K562 (cell line): ENCODE measurements around the gene CYTH1. TPM values are rescaled to one million over a fixed set of nuclear protein-coding genes. Genes with fewer than 3 reads are reported as not detected.

Source experiments
- ATAC-seq: fragments of 200-7000 bp; cut with Tn5 transposase; 3 replicates; pipeline ENCODE4 v1.9.1; 2020; ENCODE audit warnings: moderate library complexity
- BruUV-seq: library from RNA; stranded (reverse); fragments of 400-500 nt; replicated peaks from 2 replicates; lab custom pipeline; 2021; lab: Mats Ljungman, UMichigan
- CTCF ChIA-PET: fragments of 300-600 bp; formaldehyde crosslinking; extraction: SDS; loops from one replicate; lab custom pipeline; 2021; ENCODE audit warnings: low intra/inter-chr PET ratio; lab: Yijun Ruan, JAX
- POLR2A ChIA-PET: fragments of 300-600, 350-650 bp; sonication (Branson Sonifier 250); formaldehyde crosslinking; extraction: SDS; loops from one replicate; lab custom pipeline; 2021; ENCODE audit warnings: antibody characterized with exemption, inconsistent platforms; lab: Yijun Ruan, JAX
- DNase-seq, 4 experiments: peaks; one replicate each; pipeline versions ENCODE4 v3.0.0 to v3.0.0-alpha.2; 2011 to 2018; ENCODE audit warnings: low spot score in 3 of 4, mixed read lengths in 3 of 4; ENCODE audit errors: extremely low read depth in 1 of 4
- FAIRE-seq: peaks from 2 replicates; lab custom pipeline; 2011; peaks lifted over from hg19 to GRCh38; lab: Jason Lieb, UNC
- H2AFZ ChIP-seq: 2 replicates; pipeline ENCODE4 v1.6.0; 2011; ENCODE audit warnings: low read depth, low read length, control low read depth, inconsistent platforms
- H3K27ac ChIP-seq: fragments of 200-600 bp; 3 replicates; pipeline ENCODE4 v1.8.0; 2011; ENCODE audit warnings: low read depth, mild to moderate bottlenecking, control low read depth, inconsistent platforms, low read length, moderate library complexity, mixed read lengths; ENCODE audit errors: extremely low read depth
- H3K27me3 ChIP-seq, 2 experiments: fragments of 300-600 bp in 1 of 2; 2 replicates in 1 of 2; 3 replicates in 1 of 2; pipeline versions ENCODE4 v1.6.0 to v1.8.0; 2011; ENCODE audit warnings: inconsistent platforms in 2 of 2, low read length in 2 of 2, mild to moderate bottlenecking in 1 of 2, mixed read lengths in 1 of 2, moderate library complexity in 1 of 2; ENCODE audit not compliant: control insufficient read depth in 2 of 2, insufficient read depth in 2 of 2
- H3K36me3 ChIP-seq: fragments of 300-600 bp; 3 replicates; pipeline ENCODE4 v1.8.0; 2011; ENCODE audit warnings: mild to moderate bottlenecking, low read length, inconsistent platforms; ENCODE audit not compliant: control insufficient read depth, insufficient read depth
- H3K4me1 ChIP-seq, 2 experiments: fragments of 200-600 bp in 1 of 2; replicated peaks in 1 of 2; 2 replicates in 1 of 2; 3 replicates in 1 of 2; pipeline versions ENCODE4 v1.5.1 to v1.8.0; 2011; ENCODE audit warnings: inconsistent platforms in 2 of 2, low read length in 2 of 2, mild to moderate bottlenecking in 1 of 2, mixed read lengths in 1 of 2, moderate library complexity in 1 of 2; ENCODE audit not compliant: control insufficient read depth in 2 of 2, insufficient read depth in 2 of 2
- H3K4me2 ChIP-seq: 2 replicates; pipeline ENCODE4 v1.6.1; 2011; ENCODE audit warnings: low read length, control low read depth, inconsistent platforms, mixed read lengths; ENCODE audit not compliant: insufficient read depth
- H3K4me3 ChIP-seq: fragments of 200-600 bp; sonication (generic), shearing (Covaris generic); 2 replicates; pipeline ENCODE4 v1.5.1; 2016; ENCODE audit warnings: control low read depth, inconsistent platforms
- H3K79me2 ChIP-seq: fragments of 200-600 bp; 3 replicates; pipeline ENCODE4 v1.8.0; 2011; ENCODE audit warnings: low read length, inconsistent platforms; ENCODE audit not compliant: control insufficient read depth, insufficient read depth
- H3K9ac ChIP-seq, 2 experiments: 2 replicates each; pipeline versions ENCODE4 v1.6.0 to v1.6.1; 2011; ENCODE audit warnings: low read depth in 2 of 2, low read length in 2 of 2, control low read depth in 1 of 2, inconsistent platforms in 1 of 2, mild to moderate bottlenecking in 1 of 2, mixed read lengths in 1 of 2; ENCODE audit not compliant: insufficient read depth in 1 of 2
- H3K9me1 ChIP-seq: one replicate; pipeline ENCODE4 v1.6.0; 2011; ENCODE audit warnings: inconsistent platforms, mild to moderate bottlenecking, low read length, moderate library complexity; ENCODE audit not compliant: control insufficient read depth, insufficient read depth
- H3K9me3 ChIP-seq: replicated peaks from 2 replicates; pipeline ENCODE4 v1.5.1; 2011; ENCODE audit warnings: low read depth, low read length, inconsistent platforms; ENCODE audit not compliant: control insufficient read depth, insufficient read depth
- H4K20me1 ChIP-seq: replicated peaks from 2 replicates; pipeline ENCODE4 v1.6.1; 2011; ENCODE audit warnings: low read length, inconsistent platforms, mixed read lengths; ENCODE audit not compliant: control insufficient read depth, insufficient read depth
- BRCA1 ChIP-seq, 2 experiments: fragments of 450-650 bp in 1 of 2; sonication (generic) in 1 of 2; formaldehyde crosslinking in 1 of 2; IDR thresholded peaks; 2 replicates each; pipeline versions ENCODE4 v1.5.0 to v1.6.1; 2017 to 2020; ENCODE audit warnings: mild to moderate bottlenecking in 1 of 2, missing genetic modification reagents in 1 of 2
- CC2D1A ChIP-seq: fragments of 450-650 bp; IDR thresholded peaks from 2 replicates; pipeline ENCODE4 v1.6.1; 2017; ENCODE audit warnings: mild to moderate bottlenecking
- KAT2B ChIP-seq: IDR thresholded peaks from one replicate; pipeline ENCODE4 v1.6.1; 2012; ENCODE audit warnings: low read depth, mild to moderate bottlenecking, control low read depth, inconsistent platforms, low read length, moderate library complexity
- KDM4B ChIP-seq, 2 experiments: fragments of 450-650 bp in 1 of 2; sonication (generic) in 1 of 2; IDR thresholded peaks; 2 replicates each; pipeline ENCODE4 v1.6.1; 2016 to 2017; ENCODE audit warnings: borderline replicate concordance in 2 of 2, antibody characterized with exemption in 1 of 2, low read depth in 1 of 2, mild to moderate bottlenecking in 1 of 2
- LEF1 ChIP-seq: fragments of 450-650 bp; IDR thresholded peaks from 2 replicates; pipeline ENCODE4 v1.6.1; 2016; ENCODE audit warnings: mild to moderate bottlenecking
- MEF2A ChIP-seq: IDR thresholded peaks from 2 replicates; pipeline ENCODE4 v1.6.1; 2011; ENCODE audit warnings: low read depth, mild to moderate bottlenecking, low read length, moderate library complexity; ENCODE audit not compliant: control insufficient read depth
- MTF1 ChIP-seq: fragments of 250-450 bp; sonication (Bioruptor Pico); IDR thresholded peaks from 2 replicates; pipeline ENCODE4 v1.9.0; 2021; ENCODE audit warnings: moderate library complexity, mild to moderate bottlenecking, inconsistent platforms, borderline replicate concordance
- NRF1 ChIP-seq, 2 experiments: fragments of 450-650 bp; IDR thresholded peaks in 1 of 2; conservative IDR thresholded peaks in 1 of 2; 2 replicates each; pipeline ENCODE4 v1.6.1; 2014; ENCODE audit warnings: mild to moderate bottlenecking in 2 of 2
- PHF8 ChIP-seq: fragments of 200-600 bp; sonication (generic); IDR thresholded peaks from 2 replicates; pipeline ENCODE4 v1.6.1; 2012; ENCODE audit warnings: mixed run types, mild to moderate bottlenecking, inconsistent platforms, low read length, moderate library complexity, borderline replicate concordance
- SMARCC2 ChIP-seq: fragments of 450-650 bp; IDR thresholded peaks from 2 replicates; pipeline ENCODE4 v1.6.1; 2017; ENCODE audit warnings: antibody characterized with exemption, moderate library complexity, mild to moderate bottlenecking, low read depth
- SNRNP70 ChIP-seq: fragments of 200-400 bp; formaldehyde crosslinking; optimal IDR thresholded peaks from 2 replicates; pipeline ENCODE3; 2017; ENCODE audit warnings: low read depth, low read length
- ZC3H8 ChIP-seq: fragments of 450-650 bp; IDR thresholded peaks from 2 replicates; pipeline ENCODE4 v1.6.1; 2017
- ZNF347 ChIP-seq: fragments of 450-650 bp; formaldehyde crosslinking; IDR thresholded peaks from 2 replicates; pipeline ENCODE4 v1.4.0; 2020; ENCODE audit warnings: low read depth, mild to moderate bottlenecking, moderate library complexity
- ZNF41 ChIP-seq: fragments of 250-450 bp; sonication (Bioruptor Pico); conservative IDR thresholded peaks from 2 replicates; pipeline ENCODE4 v1.4.0; 2020; ENCODE audit warnings: mild to moderate bottlenecking
- ZNF551 ChIP-seq: fragments of 250-450 bp; sonication (Bioruptor Pico); IDR thresholded peaks from 2 replicates; pipeline ENCODE4 v1.5.0; 2021; ENCODE audit warnings: mild to moderate bottlenecking, moderate library complexity
- WGBS: fragments of 100-300 bp; shearing (Covaris generic); methylation state at CpG from one replicate; pipeline ENCODE4 v1.1.6; 2016; ENCODE audit warnings: low coverage, mixed read lengths; ENCODE audit not compliant: insufficient coverage; ENCODE audit errors: missing lambda C conversion rate; 5-methylcytosine and 5-hydroxymethylcytosine counted together
- in situ Hi-C: fragments of 300-500 bp; cut with MboI; formaldehyde crosslinking; loops from 4 replicates; pipeline ENCODE4 v1.15.0; 2018; ENCODE audit warnings: inconsistent platforms, mixed read lengths
- intact Hi-C: fragments of 100-400 bp; cut with micrococcal nuclease; formaldehyde crosslinking; loops from 2 replicates; pipeline ENCODE4 v1.14.2; 2022
- polyA plus RNA-seq, 8 experiments: library from polyadenylated mRNA; depleted of rRNA in 4 of 8; stranded (reverse) in 5 of 8; unstranded in 3 of 8; fragments of >200 nt; fragmentation: Nextera tagmentation in 2 of 8; fragmentation: Illumina TruSeq in 1 of 8; extraction: Ambion mirVana in 2 of 8; extraction: Trizol in 1 of 8; gene quantifications; 2 replicates each; pipeline versions ENCODE4 v1.2.1 to v1.2.3, GENCODE V29; 2011 to 2014; ENCODE audit warnings: inconsistent platforms in 1 of 8, missing spikeins in 1 of 8
- total RNA-seq, 7 experiments: library from RNA; depleted of rRNA in 6 of 7; stranded (reverse); fragments of >200 nt in 6 of 7; fragmentation: Illumina TruSeq in 2 of 7; extraction: Trizol in 2 of 7; gene quantifications; 2 replicates each; pipeline versions ENCODE4 v1.2.1 to v1.2.3, GENCODE V29; 2011 to 2021; ENCODE audit warnings: low replicate concordance in 1 of 7
- TF ChIP-seq, protein P1 (sequence below): IDR thresholded peaks from 3 replicates; pipeline ENCODE4 v1.6.1; 2011; ENCODE audit warnings: borderline replicate concordance, mild to moderate bottlenecking; ENCODE audit not compliant: insufficient read length, insufficient read depth

The CYTH1 gene
- total and polyA plus RNA-seq, 9 of the 15 experiments (the other 6 are each of a cell fraction or from before 2014, with no cell fraction given), result 0.52 to 27.7 (median 16.8) TPM

GRCh38 chr17:78675836-78676235 lies 106.2 kb downstream of the CYTH1 start (continued):
- TF ChIP-seq PHF8 (no peak), CC2D1A (no peak), NRF1 (conservative IDR thresholded peaks at IDR 0.05 in 1 of 2, IDR thresholded peaks at IDR 0.05 in 1 of 2) (no peak), KAT2B (no peak), ZC3H8 (no peak), ZNF41 (CRISPR knock-in tag) (no peak)

- DNase-seq, result no peak
- TSS peak; percentile 17 for BruUV-seq
- WGBS, result 94% methylated on average over 15 of the region's 17 CpGs
These were observed 106.8 kb downstream of the CYTH1 start for GRCh38 chr17:78675316-78675616.

More at GRCh38 chr17:78675316-78675616, 106.8 kb downstream of the CYTH1 start:
- H3K9me1 ChIP-seq, result no peaks in the 10 kb centered on the region
- in situ Hi-C loops, result no loop called here
- no peaks in the 10 kb centered on the region for H3K27me3 ChIP-seq
- ATAC-seq, result no peak
- TF ChIP-seq, protein P1, sequence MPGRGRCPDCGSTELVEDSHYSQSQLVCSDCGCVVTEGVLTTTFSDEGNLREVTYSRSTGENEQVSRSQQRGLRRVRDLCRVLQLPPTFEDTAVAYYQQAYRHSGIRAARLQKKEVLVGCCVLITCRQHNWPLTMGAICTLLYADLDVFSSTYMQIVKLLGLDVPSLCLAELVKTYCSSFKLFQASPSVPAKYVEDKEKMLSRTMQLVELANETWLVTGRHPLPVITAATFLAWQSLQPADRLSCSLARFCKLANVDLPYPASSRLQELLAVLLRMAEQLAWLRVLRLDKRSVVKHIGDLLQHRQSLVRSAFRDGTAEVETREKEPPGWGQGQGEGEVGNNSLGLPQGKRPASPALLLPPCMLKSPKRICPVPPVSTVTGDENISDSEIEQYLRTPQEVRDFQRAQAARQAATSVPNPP, result no peak
- TF ChIP-seq SMARCC2 (no peak), SNRNP70 (no peak), ZNF347 (CRISPR knock-in tag) (no peak), LEF1 (no peak), MTF1 (no peak), NRF1 (conservative IDR thresholded peaks at IDR 0.05 in 1 of 2, IDR thresholded peaks at IDR 0.05 in 1 of 2) (no peak), MEF2A (no peak), ZNF551 (CRISPR knock-in tag) (no peak), KDM4B (IDR thresholded peaks at IDR 0.05; ENCODE audit: borderline replicate concordance in 2 of 2, low read depth in 1 of 2) (no peak), BRCA1 (IDR thresholded peaks at IDR 0.05) (no peak), BRCA1 (CRISPR knock-in tag; IDR thresholded peaks at IDR 0.05) (no peak)
- TF ChIP-seq, all 486 proteins: peak for 0
- intact Hi-C loops, result no loop called here
- H3K9ac ChIP-seq, result peak overlapping the region in 1 of 2 experiments; percentile 50; a peak in 1 of 4 replicates
- no peak overlapping the region for H3K27ac ChIP-seq
- H2AFZ ChIP-seq, result no peak overlapping the region
- peaks cover 39% of the 10 kb centered on the region; the same call in 2 of the 3 replicates for H3K36me3 ChIP-seq
- POLR2A ChIA-PET, result interaction anchor here (0.6 to 0.7 kb wide), 2 partner anchors 136 to 168 kb away, joined by 4 read pairs; no protein-coding TSS in a partner anchor
- no peaks in the 10 kb centered on the region for H3K79me2 ChIP-seq
- no peak for FAIRE-seq
- H3K4me2 ChIP-seq, result no peak overlapping the region
- peaks cover 4% of the 10 kb centered on the region; the same call in 1 of the 2 replicates for H4K20me1 ChIP-seq
- H3K9me3 ChIP-seq, result no peaks in the 10 kb centered on the region
- CTCF ChIA-PET, result no interaction called here
- peaks cover 0 to 17% of the 10 kb centered on the region in 2 experiments; a peak in 1 of 5 replicates for H3K4me1 ChIP-seq
- no peak overlapping the region for H3K4me3 ChIP-seq
